Stimulated activated CD8-positive, alpha-beta memory T cell treated with anti-CD3 and anti-CD28 coated beads, Interleukin-2, amount 100 ng/mL, for 48 hours (primary cell): Measurements from ENCODE around the gene COL18A1.

Source experiments
- DNase-seq, 2 donors: peaks; one replicate each; pipeline ENCODE4 v3.0.0-alpha.2; 2020; ENCODE audit warnings: low read depth in 2 of 2

COL18A1 gene

GRCh38 chr21:45455674-45456583 is 51.0 kb downstream of the COL18A1 start:
- DNase-seq, result no peak

GRCh38 chr21:45456584-45457160 is 51.7 kb downstream of the COL18A1 start:
- DNase-seq, result no peak

- no peak for DNase-seq
These were observed 52.3 kb downstream of the COL18A1 start for GRCh38 chr21:45457161-45457831.

DNA sequence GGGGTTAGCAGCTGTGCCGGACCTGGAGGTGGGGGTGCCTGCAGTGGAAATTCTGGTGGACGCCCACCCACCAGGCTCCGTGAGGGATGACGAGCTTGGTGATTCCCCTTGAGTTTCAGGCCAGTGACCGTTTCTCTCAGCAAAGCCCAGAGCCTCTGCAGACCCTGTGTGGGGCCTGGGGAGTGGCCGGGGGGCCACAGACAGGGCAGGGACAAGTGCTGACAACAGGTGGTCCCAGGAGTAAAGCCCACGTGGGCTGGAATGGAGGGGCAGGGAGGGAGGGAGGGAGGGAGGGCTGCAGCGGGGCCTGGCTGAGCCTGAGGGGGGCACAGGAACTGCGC is 52.8 kb downstream of the COL18A1 start:
- DNase-seq, result no peak

DNA sequence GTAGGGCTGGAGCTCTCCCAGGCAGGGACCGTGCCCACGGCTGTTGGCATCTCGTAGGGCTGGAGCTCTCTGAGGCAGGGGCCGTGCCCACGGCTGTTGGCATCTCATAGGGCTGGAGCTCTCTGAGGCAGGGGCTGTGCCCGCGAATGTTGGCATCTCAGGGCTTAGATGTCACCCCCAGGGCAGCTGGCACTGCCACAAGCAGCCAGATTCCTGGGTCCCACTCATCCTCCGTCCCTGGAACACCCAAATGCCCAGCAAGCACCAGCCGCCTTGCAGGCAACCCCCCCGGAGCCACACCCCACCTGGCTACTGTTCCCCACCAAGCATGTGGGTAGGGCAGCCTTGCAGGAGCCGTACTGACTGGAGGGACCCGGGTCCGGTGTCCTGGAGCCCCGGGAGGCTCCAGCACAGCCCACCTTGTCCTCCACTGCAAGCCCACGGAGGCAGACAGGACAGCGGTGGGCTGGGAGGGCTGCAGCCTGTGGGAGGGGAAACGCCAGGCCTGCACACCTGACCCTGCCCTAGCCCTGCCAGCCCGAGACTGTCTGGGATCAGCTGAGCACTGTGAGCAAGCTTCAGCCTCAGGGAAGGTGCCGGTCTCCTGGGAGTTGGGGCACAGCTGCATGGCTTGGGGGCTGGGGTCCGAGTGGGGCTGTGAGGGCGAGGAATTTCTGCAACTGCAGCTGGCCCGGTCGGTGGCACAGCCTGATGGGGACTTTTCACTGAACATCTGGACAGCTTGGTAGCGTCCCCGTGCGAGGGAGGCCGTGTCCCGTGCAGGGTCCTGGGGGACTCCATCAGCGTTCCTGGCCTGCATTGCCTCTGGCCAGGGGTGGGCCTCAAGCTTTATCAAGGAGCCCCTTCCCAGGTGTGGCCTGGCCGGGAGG is 53.6 kb downstream of the COL18A1 start:
- no peak for DNase-seq

GRCh38 chr21:45459171-45460010 is 54.4 kb downstream of the COL18A1 start:
- no peak for DNase-seq

- DNase-seq, result no peak
These were observed 55.1 kb downstream of the COL18A1 start for GRCh38 chr21:45460011-45460565.

GRCh38 chr21:45460611-45461368 is 55.8 kb downstream of the COL18A1 start:
- DNase-seq, result no peak

- DNase-seq, result no peak
These were observed 56.4 kb downstream of the COL18A1 start for GRCh38 chr21:45461369-45461750.

DNA sequence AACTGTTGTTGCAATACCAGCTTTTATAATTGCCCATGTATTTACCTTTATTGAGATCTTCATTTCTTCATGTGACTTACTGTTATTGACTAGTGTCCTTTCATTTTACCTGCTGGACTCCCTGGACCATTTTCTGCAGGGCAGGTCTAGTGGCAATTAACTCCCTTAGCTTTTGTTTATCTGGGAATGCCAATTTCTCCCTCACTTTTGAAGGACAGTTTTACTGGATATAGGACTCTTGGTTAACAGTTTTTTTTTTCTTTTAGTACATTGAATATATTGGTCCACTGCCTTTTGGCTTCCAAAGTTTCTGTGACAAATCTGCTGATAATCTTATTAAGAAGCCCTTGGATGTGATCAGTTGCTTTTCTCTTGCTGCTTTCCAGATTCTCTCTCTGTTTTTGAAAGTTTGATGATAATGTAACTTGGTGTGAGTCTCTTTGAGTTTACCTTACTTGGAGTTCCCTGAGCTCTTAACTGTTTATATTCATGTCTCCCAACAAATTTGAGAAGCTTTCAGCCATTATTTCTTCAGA is 56.9 kb downstream of the COL18A1 start:
- no peak for DNase-seq

DNA sequence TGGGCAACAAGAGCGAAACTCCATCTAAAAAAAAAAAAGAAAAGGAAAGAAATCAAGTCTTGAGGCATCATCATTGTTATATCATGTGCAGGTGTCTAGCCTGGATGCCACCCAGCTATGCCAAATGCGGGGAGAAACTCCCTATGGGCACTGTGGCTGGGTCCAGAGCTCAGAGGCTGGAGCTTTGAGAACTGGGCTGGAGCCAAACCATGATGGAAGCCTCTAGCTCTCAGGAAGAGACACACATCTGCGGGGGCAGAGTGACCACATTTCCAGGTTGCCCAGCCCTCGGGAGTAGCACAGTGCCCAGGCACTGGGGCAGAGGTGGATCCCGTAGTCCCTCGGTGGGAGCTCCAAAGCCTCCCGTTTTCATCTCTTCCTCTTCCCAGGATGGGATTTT is 58.9 kb downstream of the COL18A1 start:
- no peak for DNase-seq

GRCh38 chr21:45464309-45464708 is 59.3 kb downstream of the COL18A1 start:
- DNase-seq, result no peak

DNA sequence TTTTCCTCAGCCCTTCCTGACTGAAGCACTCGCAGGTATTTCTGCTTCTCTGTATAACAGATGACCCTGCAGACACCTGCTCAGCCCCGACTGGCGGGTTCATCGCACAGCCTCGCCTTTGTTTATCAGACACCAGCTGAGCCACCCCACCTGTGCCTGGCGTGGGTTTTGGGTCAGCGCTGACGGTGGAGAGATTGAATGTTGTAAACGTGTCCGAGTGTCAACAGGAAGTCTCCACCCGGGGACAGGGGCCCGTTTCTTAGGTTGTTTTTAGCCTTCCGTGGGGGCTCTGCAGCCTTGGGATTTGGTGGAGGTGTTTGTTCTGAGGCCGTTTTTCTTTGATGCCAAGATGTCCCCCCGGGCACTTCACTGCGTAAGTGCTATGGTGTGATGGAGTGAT is 60.1 kb downstream of the COL18A1 start:
- DNase-seq, result no peak

GRCh38 chr21:45465611-45466329 is 60.8 kb downstream of the COL18A1 start:
- DNase-seq, result no peak

GRCh38 chr21:45466330-45467220 is 61.6 kb downstream of the COL18A1 start:
- DNase-seq, result no peak

DNA sequence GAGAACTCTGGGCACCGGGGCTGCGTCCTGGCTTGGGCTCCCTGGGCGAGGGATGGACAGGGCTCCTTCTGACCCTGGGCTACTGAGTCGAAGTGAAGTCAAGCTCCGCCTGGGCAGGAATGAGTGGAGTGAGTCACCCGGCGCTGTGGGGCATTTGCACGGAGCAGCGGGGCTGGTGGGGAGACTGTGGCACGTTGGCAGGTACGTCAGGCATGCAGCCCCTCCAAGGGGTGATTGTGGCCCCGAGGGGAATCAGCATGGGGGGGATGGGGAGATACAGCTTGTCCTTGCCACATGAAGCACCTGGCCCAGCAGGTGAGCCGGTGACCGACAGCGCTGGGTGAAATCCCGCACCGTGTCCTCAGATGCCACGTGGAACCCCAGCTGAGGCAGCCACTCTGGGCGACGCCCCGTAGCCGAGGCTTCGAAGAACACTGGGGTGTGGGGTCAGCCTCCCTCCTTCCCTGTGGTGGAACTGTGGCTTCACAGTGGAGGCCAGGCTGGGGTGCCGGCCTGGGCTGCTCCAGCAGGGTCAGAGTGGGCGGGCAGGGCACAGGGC is 62.3 kb downstream of the COL18A1 start:
- DNase-seq, result no peak
